Measurements from ENCODE around the gene SERPINA9.

GRCh38 chr14:94448071-94448808, 27.8 kb downstream of the SERPINA9 start:
- TF ChIP-seq EP300 (IDR thresholded peaks at IDR 0.05), result no peak
- no peak for TF ChIP-seq POLR2A (IDR thresholded peaks at IDR 0.05)
- TF ChIP-seq CTCF (IDR thresholded peaks at IDR 0.05), result no peak
